DMS79 treated with DMSO at 0.1 percent for 48 hours (cell line): ENCODE measurements around the gene COL26A1.

Source experiments
- DNase-seq: peaks from one replicate; lab custom pipeline; 2025; lab: John Stamatoyannopoulos, UW

The COL26A1 gene

GRCh38 chr7:101575168-101575567, 212.5 kb downstream of the COL26A1 start:
- no peak for DNase-seq

GRCh38 chr7:101575721-101576120, 213.0 kb downstream of the COL26A1 start:
- no peak for DNase-seq

GRCh38 chr7:101576998-101577397, 214.3 kb downstream of the COL26A1 start:
- DNase-seq, result no peak

GRCh38 chr7:101578552-101578951, 215.9 kb downstream of the COL26A1 start:
- no peak for DNase-seq

GRCh38 chr7:101580596-101580995, 217.9 kb downstream of the COL26A1 start:
- no peak for DNase-seq

DNA sequence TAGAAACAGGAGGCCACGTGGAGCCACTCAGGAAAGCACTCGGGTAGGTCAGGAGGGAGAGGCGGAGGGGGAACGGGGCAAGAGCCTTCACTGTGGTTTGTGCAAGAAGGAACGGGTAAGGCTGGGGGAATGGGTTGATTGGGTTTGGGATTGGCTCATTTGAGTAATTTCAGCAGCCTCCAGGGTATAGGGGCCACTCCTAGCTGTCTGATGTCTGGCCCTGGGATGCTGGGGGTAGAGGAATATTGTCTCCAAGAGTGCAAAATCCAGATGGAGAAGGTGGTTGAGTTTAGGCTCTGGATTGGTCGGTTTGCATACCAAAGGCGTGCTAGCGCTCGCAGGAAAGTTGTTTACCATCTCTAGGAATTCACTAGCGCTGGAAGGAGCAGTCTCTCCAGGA, 219.2 kb downstream of the COL26A1 start:
- no peak for DNase-seq

GRCh38 chr7:101582971-101583370, 220.3 kb downstream of the COL26A1 start:
- no peak for DNase-seq

DNA sequence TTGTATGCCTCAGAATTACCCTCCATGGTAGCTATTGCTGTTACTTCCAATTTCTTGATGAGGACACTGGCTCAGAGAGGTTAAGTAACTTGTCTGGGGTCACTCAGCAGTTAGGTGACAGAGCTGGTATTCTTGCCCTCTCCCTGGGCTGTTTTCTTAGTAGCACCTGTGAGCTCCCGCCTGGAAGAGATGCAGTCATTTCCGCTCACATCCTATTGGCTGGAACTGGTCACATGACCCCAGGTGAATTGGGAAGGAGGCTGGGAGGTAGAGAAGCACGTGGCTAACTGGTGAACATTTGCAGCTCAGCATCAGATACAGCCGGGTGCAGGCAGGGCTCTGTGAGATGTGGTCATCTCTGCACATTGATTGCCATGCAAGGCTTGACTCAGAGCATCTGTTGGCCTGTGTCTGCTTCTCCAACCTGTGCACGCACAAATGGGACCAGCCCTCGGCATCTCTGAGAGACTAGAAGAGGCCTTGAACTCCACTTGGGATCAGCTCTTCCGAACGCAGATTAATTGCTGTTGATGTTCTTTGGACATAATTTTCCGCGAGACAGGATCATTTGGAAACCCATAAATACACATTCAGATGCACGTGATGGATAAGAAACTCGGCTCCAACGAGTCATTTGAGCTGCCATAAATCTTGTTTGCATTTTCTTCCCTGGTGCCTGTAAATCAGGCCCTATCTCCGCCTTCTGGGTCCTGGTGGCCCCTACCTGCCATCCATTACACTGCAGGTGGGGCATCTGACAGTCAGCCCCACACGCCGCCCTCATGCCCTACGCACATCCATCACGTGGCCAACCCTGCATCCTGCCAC, 223.6 kb downstream of the COL26A1 start:
- DNase-seq, result no peak

DNA sequence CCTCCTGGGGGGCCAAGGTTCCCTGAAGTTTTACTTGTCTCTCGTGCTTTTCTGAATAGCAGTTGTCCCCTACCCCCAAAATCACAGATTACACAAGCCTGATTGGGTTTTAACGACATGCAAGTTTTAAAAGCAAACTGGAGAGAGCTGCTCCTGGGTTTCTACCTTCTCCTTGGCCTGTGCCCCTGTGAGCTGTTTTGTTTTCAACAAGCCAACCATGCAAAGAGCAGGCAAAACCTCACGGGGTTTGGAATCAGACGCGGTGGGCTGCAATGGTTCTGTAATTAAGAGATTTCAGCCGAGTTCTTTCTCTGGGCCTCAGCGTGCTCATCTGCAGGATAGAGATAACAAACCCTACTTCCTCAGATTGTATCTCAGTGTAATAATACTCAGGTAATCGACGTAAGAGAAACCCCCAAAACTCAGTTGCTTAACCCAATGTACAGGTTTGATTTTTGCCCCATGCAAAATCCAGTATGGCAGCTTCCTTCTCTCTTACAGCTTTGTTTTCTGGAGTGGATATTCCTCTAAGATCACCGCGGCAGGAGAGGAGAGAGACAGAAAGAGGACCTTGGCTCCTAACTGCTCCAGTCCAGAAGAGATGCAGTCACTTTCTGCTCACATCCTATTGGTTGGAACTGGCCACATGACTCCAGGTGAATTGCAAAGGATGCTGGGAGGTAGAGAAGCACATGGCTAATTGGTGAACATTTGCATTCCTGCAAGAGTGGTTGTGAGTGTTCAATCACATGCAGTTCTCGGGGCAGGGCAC, 224.4 kb downstream of the COL26A1 start:
- DNase-seq, result no peak

DNA sequence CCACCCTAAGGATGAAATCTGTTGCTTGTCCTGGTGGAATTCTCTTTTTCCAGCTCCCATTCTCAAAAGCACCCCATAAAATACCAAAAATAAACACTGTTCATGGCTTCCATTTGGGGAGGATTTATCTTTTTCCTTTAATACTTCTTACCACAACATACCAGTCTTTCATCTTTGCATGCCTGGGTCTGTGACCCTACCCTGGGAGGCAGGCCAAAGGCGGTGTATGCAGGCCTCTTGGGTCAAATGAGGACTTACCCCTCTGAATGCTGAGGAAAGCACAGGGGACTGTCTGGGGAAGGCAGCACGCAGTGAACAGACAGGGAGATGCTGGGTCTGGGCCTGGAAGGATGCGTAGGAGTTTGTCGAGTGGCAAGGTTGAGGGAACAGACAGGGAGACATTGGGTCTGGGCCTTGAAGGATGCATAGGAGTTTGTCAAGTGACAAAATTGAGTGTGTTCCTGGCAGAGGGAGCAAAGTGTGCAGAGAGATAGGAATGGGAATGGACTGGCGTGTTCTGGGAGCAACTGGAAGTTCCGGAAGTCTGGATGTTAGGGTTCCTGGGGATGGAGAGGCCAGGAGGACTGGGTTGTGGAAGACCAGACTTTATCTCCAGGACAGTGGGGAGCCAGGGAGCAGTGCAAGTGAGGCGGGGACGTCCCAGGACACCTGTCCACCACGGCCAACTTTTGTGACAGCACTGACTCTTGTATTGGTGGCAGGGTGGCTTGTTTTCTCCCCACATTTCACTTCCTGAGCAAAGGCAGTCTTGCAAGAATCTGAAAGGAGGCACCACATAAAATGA, 225.7 kb downstream of the COL26A1 start:
- no peak for DNase-seq

DNA sequence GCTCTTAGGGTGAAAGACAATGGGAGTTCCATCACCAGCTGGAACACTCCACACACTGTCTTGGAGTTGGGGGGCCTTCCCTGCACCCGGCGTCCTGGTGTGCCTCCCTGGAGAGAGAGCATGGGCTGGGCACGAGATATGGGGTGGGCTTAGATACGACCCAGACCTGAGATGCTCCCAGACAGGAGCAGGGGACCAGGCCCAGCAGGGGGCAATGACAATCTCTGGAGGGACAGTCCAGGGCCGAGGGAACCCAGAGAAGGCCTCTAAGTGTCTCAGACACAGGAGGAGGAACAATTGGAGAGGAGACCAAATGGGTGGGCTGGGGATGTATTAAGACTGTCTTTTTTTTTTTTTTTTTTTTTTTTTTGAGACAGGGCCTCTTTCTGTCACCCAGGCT, 226.4 kb downstream of the COL26A1 start:
- DNase-seq, result no peak

DNA sequence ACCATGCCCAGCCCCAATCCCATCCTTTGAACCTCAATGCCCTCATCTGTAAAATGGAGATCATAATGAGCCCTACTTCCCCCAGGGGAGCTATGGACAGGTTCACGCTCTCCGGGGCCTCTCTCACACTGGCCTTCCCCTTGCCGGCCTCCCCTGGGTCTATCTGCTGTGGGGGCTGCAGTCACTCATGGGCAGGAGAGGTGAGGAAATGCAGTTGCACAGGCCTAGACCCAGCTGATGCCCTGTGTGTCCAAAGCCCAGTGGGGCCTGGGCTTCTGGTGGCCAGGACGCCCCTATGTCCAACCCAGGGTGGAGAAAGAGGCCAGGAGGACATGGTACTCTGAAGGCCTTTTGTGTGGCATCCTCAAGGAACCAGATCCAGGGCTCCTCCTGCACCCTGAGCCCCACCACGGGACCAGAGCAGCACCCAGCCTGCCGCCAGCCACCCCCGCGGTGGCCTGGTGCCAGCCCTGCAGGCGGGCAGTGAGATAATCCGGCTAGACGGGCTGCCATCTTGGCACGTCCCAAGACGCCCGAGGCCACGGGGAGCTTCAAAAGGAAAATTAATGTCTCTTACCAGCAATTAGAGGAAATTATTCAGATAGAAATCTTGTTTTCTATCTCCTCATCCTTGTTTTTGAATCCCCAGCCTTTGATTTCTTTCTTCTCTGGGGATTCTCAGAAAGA, 227.4 kb downstream of the COL26A1 start:
- DNase-seq, result no peak

DNA sequence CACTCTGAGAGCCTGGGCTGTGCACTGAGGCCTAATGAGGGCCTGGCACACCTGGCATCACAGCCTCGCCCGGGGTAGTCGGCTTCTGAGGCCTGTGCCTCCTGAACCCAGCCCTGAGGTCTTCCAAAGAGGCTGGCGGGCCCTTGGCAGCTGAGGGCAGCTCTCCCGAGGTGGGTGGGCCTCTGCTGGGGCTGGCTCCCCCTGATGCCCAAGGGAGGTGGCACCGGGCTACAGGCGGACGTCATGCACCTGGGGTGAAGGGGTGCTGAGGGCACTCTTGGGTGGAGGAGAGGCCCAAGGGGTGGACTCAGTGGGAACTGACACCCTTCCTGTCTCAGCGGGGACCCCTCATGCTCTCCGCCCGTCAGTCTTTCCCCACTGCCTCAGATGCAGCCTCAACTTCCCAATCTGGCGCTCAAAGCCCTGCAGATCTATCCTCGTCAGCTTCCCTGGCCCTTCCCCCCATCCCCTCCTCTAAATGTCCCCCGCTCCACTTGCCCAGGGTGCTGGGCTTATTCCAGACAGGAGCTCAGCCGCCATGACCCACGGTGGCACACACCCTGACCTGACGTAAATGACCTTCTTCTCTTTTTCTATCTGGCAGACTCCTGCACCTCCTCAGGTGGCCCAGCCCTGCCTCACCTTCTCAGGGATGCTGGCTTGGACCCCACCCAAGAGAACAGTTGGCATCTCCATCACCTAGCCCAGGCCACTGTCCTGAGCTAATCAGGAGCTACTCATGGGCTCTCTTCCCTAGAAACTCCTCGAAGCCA, 228.2 kb downstream of the COL26A1 start:
- no peak for DNase-seq

GRCh38 chr7:101591504-101591903, 228.8 kb downstream of the COL26A1 start:
- DNase-seq, result no peak

- no peak for DNase-seq
Measured at GRCh38 chr7:101593556-101593955, 230.9 kb downstream of the COL26A1 start.

- no peak for DNase-seq
Measured at GRCh38 chr7:101594790-101595189, 232.1 kb downstream of the COL26A1 start.

DNA sequence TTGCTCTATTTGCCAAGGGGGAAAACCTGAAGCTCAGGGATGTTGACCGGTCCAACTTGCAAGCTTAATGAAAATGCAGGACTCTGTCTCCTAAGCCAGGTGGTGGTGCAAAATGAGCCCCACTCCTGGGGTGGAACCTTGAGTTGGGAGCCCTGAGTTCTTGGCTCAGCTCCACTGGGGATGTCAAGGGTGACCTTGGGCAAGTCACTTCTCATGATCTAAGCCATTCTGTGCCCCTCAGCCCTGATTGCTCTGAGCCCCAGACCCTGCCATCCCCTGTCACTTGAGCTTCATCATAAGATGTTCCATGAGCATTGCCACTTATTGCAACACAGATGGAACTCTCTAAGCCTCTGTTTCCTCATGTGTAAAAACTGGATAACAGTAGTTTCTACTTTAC, 232.6 kb downstream of the COL26A1 start:
- DNase-seq, result no peak

- no peak for DNase-seq
Measured at GRCh38 chr7:101595766-101596537, 233.3 kb downstream of the COL26A1 start.

DNA sequence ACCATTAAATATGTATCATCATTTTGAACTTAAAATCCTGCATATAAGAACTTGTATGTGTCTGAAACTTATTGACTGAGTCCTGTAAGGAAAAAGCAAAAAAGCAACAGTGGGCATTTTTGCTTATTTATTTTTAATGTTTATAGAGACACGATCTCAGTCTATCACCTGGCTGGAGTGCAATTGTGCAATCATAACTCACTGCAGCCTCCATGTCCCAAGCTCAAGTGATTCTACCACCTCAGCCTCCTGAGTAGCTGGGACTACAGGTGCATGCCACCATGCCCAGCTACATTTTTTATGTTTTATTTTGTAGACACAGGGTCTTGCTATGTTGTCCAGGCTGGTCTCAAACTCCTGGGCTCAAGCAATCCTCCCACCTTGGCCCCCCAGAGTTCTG, 234.2 kb downstream of the COL26A1 start:
- DNase-seq, result no peak

- no peak for DNase-seq
Measured at GRCh38 chr7:101597941-101598340, 235.3 kb downstream of the COL26A1 start.
